Kidney (tissue), 14 donors: ENCODE measurements around the gene MAP1S. TPM values are rescaled to one million over a fixed set of nuclear protein-coding genes. Genes with fewer than 3 reads are reported as not detected.

Source experiments
- DNase-seq, 5 donors: peaks; one replicate each; pipeline ENCODE4 v3.0.0-alpha.2; 2013 to 2020
- FAIRE-seq: peaks from 2 replicates; lab custom pipeline; 2012; peaks lifted over from hg19 to GRCh38; lab: Jason Lieb, UNC
- H3K27ac ChIP-seq, 2 donors: one replicate each; pipeline ENCODE4 v1.7.0; 2013; ENCODE audit warnings: low read depth in 2 of 2, low read length in 2 of 2, inconsistent platforms in 1 of 2
- H3K27me3 ChIP-seq: one replicate; pipeline ENCODE4 v1.7.1; 2013; ENCODE audit warnings: low read length, inconsistent platforms; ENCODE audit not compliant: control insufficient read depth, insufficient read depth
- H3K36me3 ChIP-seq, 3 donors: one replicate each; pipeline versions ENCODE4 v1.7.0 to v1.7.1; 2013; ENCODE audit warnings: low read length in 3 of 3, control low read depth in 1 of 3, inconsistent platforms in 1 of 3; ENCODE audit not compliant: insufficient read depth in 3 of 3, control insufficient read depth in 2 of 3
- H3K4me1 ChIP-seq, 3 donors: one replicate each; pipeline versions ENCODE4 v1.7.0 to v1.7.1; 2013; ENCODE audit warnings: low read length in 3 of 3, inconsistent platforms in 1 of 3, low read depth in 1 of 3; ENCODE audit not compliant: control insufficient read depth in 2 of 3, insufficient read depth in 2 of 3
- H3K4me3 ChIP-seq, 3 donors: one replicate each; pipeline versions ENCODE4 v1.7.0 to v1.8.1; 2013; ENCODE audit warnings: low read length in 3 of 3, control low read depth in 1 of 3, inconsistent platforms in 1 of 3
- H3K9ac ChIP-seq, 3 donors: one replicate each; pipeline versions ENCODE4 v1.7.0 to v1.7.1; 2013; ENCODE audit warnings: low read length in 3 of 3, control low read depth in 1 of 3, inconsistent platforms in 1 of 3
- H3K9me3 ChIP-seq, 3 donors: one replicate each; pipeline versions ENCODE4 v1.7.0 to v1.7.1; 2013; ENCODE audit warnings: low read length in 3 of 3, control low read depth in 1 of 3, inconsistent platforms in 1 of 3; ENCODE audit not compliant: control insufficient read depth in 2 of 3, insufficient read depth in 1 of 3
- CTCF ChIP-seq: IDR thresholded peaks from 3 replicates; pipeline ENCODE4 v1.5.1; 2012; ENCODE audit warnings: mild to moderate bottlenecking, moderate library complexity, borderline replicate concordance; ENCODE audit not compliant: insufficient read depth; ENCODE audit errors: extremely low read depth
- intact Hi-C: fragments of 100-400 bp; cut with DNase I; formaldehyde crosslinking; loops from one replicate; pipeline ENCODE4 v1.11.1; 2022
- polyA plus RNA-seq: library from polyadenylated mRNA; stranded (reverse); fragments of 350-450 nt; fragmentation: Illumina TruSeq; extraction: RNeasy Lipid Tissue Mini Kit (QIAGEN cat#74804); gene quantifications from one replicate; pipeline ENCODE4 v1.2.3, GENCODE V29; 2014; ENCODE audit warnings: low read depth, low replicate concordance; ENCODE audit not compliant: insufficient read depth
- total RNA-seq: library from RNA; stranded (reverse); fragmentation: NEBNext Ultra II Directional; extraction: Animal tissue kit (Norgen Biotek cat#: 25700); gene quantifications from one replicate; pipeline ENCODE4 v1.2.1, GENCODE V29; 2021
- donor health status: control.
- donor health status: control.
- donor health status: control.
- donor health status: control.
- donor health status: control.
- donor health status: DM: yes; HTN: yes; CAD: no.
- donor health status: Normal renal cell carcinoma (clear cell type).

MAP1S gene
- total and polyA plus RNA-seq, 2 donors from 2014 or later = 25.2 to 56.1 TPM

GRCh38 chr19:17692566-17692965 is 26.7 kb upstream of the MAP1S start:
- no peaks in the 10 kb centered on the region for H3K36me3 ChIP-seq
- H3K4me3 ChIP-seq = no peak overlapping the region
- peaks cover 4% of the 10 kb centered on the region for H3K27me3 ChIP-seq
- DNase-seq (no peak), FAIRE-seq (no peak)
- TF ChIP-seq CTCF = no peak
- no peak overlapping the region for H3K27ac ChIP-seq
- H3K9me3 ChIP-seq = no peaks in the 10 kb centered on the region
- intact Hi-C loops = no loop called here
- H3K4me1 ChIP-seq = no peaks in the 10 kb centered on the region
- H3K9ac ChIP-seq = no peak overlapping the region

- no peak for TF ChIP-seq CTCF
- no peak for FAIRE-seq
- intact Hi-C loops = no loop called here
Measured at GRCh38 chr19:17695198-17695597, 24.1 kb upstream of the MAP1S start.

GRCh38 chr19:17703824-17704463 is 15.3 kb upstream of the MAP1S start:
- H3K27ac ChIP-seq = no peak overlapping the region
- DNase-seq = peak in 1 of 5 donors; percentile 29
- no peak overlapping the region for H3K9ac ChIP-seq
- no peaks in the 10 kb centered on the region for H3K27me3 ChIP-seq
- H3K4me3 ChIP-seq = no peak overlapping the region
- no peaks in the 10 kb centered on the region for H3K9me3 ChIP-seq
- intact Hi-C loops = no loop called here
- no peak for FAIRE-seq
- no peaks in the 10 kb centered on the region for H3K36me3 ChIP-seq
- TF ChIP-seq CTCF = peak; percentile 59
- no peaks in the 10 kb centered on the region for H3K4me1 ChIP-seq

More at GRCh38 chr19:17695198-17695597, 24.1 kb upstream of the MAP1S start:
- no peak for DNase-seq
- no peak overlapping the region for H3K27ac ChIP-seq
- no peak overlapping the region for H3K9ac ChIP-seq
- no peaks in the 10 kb centered on the region for H3K4me1 ChIP-seq
- H3K27me3 ChIP-seq = no peaks in the 10 kb centered on the region
- H3K36me3 ChIP-seq = no peaks in the 10 kb centered on the region
- H3K9me3 ChIP-seq = no peaks in the 10 kb centered on the region
- no peak overlapping the region for H3K4me3 ChIP-seq
